ENCODE results near the gene ABCG8. TPM values are rescaled to one million over a fixed set of nuclear protein-coding genes. Genes with fewer than 3 reads are reported as not detected.

Gene ABCG8
- total RNA-seq, 1 donor from 2014 or later: 0.23 TPM

DNA sequence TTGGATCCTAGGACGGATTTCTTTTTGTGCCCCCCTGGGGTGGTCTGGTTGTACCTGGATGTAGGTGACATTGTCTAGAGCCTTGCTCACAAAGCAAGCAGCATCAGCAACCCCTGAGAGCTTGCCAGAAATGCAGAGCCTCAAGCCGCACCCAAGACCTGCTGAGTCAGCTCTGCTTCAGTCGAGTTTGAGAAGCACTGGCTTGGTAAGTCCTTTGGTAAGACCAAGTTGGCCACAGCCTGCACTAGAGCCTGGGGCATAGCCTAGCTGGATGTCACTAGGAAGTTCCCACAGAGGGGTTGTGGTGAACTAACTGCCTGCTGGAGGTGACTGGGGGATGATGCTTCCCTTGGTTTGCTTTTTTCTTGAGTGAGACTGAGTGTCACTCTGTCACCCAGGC, 6.3 kb upstream of the ABCG8 start:
- Mint-ChIP-seq H3K9me3 (no peaks in the 10 kb centered on the region), H3K4me1 (ENCODE audit: low read depth) (peaks cover 4% of the 10 kb centered on the region), H3K4me3 (ENCODE audit: low read depth) (no peak overlapping the region), H3K36me3 (ENCODE audit: low read depth) (no peaks in the 10 kb centered on the region), H3K27ac (no peak overlapping the region), H3K27me3 (ENCODE audit: low read depth) (peaks cover 22% of the 10 kb centered on the region)
- DNase-seq (ENCODE audit: low spot score): no peak
- intact Hi-C loops (cut with micrococcal nuclease): no loop called here

DNA sequence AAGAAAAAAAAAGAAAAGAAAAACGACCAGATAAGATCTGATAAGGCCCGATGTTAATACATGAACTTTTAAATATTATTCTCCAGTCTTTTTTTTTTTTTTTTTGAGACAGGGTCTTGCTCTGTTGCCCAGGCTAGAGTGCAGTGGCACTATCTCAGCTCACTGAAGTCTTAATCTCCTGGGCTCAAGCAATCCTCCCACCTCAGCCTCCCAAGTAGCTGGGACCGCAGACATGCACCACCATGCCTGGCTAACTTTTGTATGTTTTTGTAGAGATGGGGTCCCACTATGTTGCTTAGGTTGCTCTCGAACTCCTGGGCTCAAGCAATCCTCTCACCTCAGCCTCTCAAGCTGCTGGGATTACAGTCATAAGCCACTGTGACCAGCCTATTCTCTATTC, 1.7 kb upstream of the ABCG8 start:
- H3K9me3 Mint-ChIP-seq: no peaks in the 10 kb centered on the region
- DNase-seq (ENCODE audit: low spot score): no peak
- H3K27me3 Mint-ChIP-seq (ENCODE audit: low read depth): no peaks in the 10 kb centered on the region
- H3K4me1 Mint-ChIP-seq (ENCODE audit: low read depth): no peaks in the 10 kb centered on the region
- intact Hi-C loops (cut with micrococcal nuclease): no loop called here
- no peak overlapping the region for H3K27ac Mint-ChIP-seq
- H3K4me3 Mint-ChIP-seq (ENCODE audit: low read depth): no peak overlapping the region
- H3K36me3 Mint-ChIP-seq (ENCODE audit: low read depth): no peaks in the 10 kb centered on the region

DNA sequence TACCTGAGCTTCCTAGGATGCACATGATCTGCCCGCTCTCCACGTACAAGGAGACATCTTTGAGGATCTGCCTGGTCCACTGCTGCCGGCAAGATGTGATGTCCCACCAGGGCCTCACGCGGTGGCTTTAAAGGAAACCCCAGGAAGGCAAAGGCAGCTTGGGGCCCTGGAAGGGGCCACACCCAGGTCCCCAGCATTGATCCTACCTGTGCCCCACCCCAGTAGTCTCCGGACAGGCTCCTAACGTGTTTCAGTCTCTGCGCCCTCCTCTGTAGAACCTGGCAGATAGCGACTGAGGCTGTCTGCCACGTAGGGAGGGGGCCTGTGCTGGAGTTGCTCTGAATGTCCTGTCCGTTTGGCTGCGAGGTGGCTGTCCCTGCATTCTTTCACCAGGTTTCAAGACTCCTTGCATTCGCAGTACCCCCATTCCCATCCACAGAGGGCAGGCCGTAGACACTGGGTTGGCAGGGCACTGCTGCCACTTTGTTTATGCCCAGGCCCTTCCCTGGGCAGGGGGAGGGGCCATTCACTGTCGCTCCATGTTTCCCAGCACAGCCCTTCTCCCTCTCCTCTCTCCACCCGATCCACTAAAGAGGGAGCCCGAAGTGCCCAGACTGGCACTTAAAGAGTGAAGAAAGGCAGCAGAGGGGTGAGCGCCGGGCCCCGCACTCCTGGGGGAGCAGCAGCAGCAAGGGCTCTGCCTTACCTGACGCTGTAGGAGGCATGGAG, 776 bp upstream of the ABCG8 start:
- H3K36me3 Mint-ChIP-seq (ENCODE audit: low read depth): no peaks in the 10 kb centered on the region
- no peak overlapping the region for H3K27ac Mint-ChIP-seq
- no peak overlapping the region for H3K4me3 Mint-ChIP-seq (ENCODE audit: low read depth)
- intact Hi-C loops (cut with micrococcal nuclease): no loop called here
- no peaks in the 10 kb centered on the region for H3K27me3 Mint-ChIP-seq (ENCODE audit: low read depth)
- H3K9me3 Mint-ChIP-seq: no peaks in the 10 kb centered on the region
- no peaks in the 10 kb centered on the region for H3K4me1 Mint-ChIP-seq (ENCODE audit: low read depth)
- no peak for DNase-seq (ENCODE audit: low spot score)

DNA sequence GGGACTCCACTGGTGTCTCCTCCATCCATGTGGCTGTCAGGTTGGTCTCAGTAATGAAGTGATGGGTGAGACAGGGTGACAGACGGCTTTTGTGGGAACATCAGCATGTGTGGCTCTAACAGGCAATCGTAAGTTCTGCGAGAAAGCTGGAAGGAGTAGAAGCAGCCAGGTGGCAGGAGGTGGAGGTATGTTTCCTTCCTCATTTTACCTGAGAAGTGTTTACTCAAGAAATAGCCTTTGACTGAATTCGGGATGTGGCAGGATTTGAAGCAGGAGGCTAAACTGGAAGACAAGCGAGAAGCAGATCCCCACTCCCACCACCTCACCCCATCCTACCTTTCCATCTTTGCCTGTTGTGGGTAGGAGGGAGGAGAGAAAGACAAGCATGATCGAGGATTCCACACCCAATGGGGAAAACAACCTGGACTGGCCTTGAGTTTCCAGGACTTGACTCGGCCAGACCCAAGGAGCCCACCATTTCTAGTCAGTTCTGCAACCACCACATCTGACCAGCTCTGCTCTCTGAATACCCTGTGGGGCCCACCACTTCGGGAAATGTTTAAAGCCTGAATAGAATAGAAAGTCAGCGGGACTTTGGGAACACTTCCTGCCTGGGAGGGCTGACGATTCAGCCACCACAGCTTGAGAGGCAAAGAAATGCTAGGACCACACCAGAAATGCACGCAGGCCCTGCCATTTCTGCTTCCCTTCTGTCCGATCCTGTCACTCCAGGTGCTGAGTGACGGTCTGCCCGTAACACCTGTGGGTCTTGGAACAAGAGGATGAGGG, 1.2 kb downstream of the ABCG8 start:
- Mint-ChIP-seq H3K4me3 (ENCODE audit: low read depth) (no peak overlapping the region), H3K27me3 (ENCODE audit: low read depth) (no peaks in the 10 kb centered on the region), H3K27ac (no peak overlapping the region), H3K4me1 (ENCODE audit: low read depth) (no peaks in the 10 kb centered on the region), H3K9me3 (no peaks in the 10 kb centered on the region), H3K36me3 (ENCODE audit: low read depth) (no peaks in the 10 kb centered on the region)
- no peak for DNase-seq (ENCODE audit: low spot score)
- intact Hi-C loops (cut with micrococcal nuclease): no loop called here

DNA sequence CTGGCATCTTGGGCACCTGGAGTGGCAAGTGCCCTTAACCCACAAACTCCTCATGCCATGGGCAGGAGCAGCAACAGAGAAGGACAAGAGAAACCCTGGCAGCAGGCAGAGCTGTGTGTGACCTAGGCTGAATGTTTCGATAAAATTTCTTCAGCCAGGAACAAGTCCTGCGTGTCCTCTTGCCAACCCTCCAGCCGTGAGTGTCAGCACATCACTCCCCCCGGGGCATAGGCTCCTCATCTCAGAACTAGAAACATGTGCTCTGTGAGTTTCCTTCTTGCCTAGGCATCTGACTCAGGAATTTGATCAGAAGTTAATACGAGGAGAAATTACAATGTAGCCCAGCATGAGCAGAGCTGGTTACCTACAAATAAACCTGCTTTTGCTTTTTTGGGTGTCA, 2.2 kb downstream of the ABCG8 start:
- intact Hi-C loops (cut with micrococcal nuclease): no loop called here
- Mint-ChIP-seq H3K4me3 (ENCODE audit: low read depth) (no peak overlapping the region), H3K27ac (no peak overlapping the region), H3K36me3 (ENCODE audit: low read depth) (no peaks in the 10 kb centered on the region), H3K27me3 (ENCODE audit: low read depth) (no peaks in the 10 kb centered on the region), H3K9me3 (no peaks in the 10 kb centered on the region), H3K4me1 (ENCODE audit: low read depth) (no peaks in the 10 kb centered on the region)
- DNase-seq (ENCODE audit: low spot score): no peak

DNA sequence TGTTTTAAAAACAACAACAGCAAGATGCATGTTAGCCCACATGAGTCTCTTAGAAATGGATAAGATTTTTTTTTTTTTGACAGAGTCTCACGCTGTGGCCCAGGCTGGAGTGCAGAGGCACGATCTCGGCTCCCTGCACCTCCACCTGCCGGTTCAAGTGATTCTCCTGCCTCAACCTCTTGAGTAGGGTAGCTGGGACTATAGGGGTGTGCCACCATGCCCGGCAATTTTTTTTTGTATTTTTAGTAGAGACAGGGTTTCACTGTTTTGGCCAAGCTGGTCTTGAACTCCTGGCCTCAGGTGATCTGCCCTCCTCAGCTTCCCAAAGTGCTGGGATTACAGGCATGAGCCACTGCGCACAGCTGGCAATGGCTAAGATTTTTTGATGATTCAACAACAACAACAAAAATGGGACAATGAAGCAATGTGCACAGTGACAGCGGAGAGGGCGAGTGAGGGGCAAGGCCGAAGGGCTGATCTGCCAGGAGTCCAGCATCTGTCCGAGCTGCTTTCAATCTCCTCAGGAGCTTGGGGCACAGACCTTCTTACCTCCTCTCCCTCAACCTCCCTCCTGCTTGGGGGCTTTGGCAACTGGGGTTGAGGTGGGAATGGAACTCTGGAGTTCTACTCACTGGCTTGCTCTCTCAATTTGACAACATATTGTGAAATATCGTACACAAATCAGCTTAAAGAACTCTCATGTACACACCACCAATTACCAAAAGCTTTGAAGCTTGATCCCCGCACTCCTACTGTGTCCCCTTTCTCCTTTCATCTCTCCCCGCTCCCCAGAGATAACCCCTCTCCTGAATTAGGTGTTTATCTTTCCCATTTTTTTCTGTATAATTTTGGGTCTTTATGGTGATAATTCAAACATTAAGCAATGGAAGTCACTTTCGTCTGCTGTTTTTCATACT, 3.4 kb downstream of the ABCG8 start:
- no peaks in the 10 kb centered on the region for H3K9me3 Mint-ChIP-seq
- no peak for DNase-seq (ENCODE audit: low spot score)
- no peak overlapping the region for H3K4me3 Mint-ChIP-seq (ENCODE audit: low read depth)
- no peaks in the 10 kb centered on the region for H3K4me1 Mint-ChIP-seq (ENCODE audit: low read depth)
- intact Hi-C loops (cut with micrococcal nuclease): no loop called here
- peaks cover 3% of the 10 kb centered on the region for H3K27me3 Mint-ChIP-seq (ENCODE audit: low read depth)
- no peak overlapping the region for H3K27ac Mint-ChIP-seq
- H3K36me3 Mint-ChIP-seq (ENCODE audit: low read depth): no peaks in the 10 kb centered on the region

DNA sequence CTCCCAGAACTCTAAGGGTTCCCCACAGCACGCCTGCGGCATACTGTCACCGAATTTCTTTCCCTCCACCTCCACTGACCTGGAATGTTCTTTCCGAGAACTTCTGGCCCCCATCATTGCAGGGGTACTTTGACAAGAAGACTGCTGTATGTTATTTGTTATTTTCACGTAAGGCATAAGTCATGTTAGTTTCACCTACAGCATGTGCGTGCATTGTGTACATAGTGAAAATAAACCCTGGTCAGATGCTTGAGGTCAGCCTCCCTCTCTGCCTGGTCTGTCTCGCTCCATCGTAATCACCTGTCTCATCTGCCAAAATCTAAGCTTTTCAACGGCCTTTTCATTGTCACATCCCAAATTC, 4.1 kb downstream of the ABCG8 start:
- Mint-ChIP-seq H3K27ac (no peak overlapping the region), H3K4me1 (ENCODE audit: low read depth) (no peaks in the 10 kb centered on the region), H3K4me3 (ENCODE audit: low read depth) (no peak overlapping the region), H3K27me3 (ENCODE audit: low read depth) (peaks cover 3% of the 10 kb centered on the region), H3K36me3 (ENCODE audit: low read depth) (no peaks in the 10 kb centered on the region), H3K9me3 (no peaks in the 10 kb centered on the region)
- intact Hi-C loops (cut with micrococcal nuclease): no loop called here
- DNase-seq (ENCODE audit: low spot score): no peak

DNA sequence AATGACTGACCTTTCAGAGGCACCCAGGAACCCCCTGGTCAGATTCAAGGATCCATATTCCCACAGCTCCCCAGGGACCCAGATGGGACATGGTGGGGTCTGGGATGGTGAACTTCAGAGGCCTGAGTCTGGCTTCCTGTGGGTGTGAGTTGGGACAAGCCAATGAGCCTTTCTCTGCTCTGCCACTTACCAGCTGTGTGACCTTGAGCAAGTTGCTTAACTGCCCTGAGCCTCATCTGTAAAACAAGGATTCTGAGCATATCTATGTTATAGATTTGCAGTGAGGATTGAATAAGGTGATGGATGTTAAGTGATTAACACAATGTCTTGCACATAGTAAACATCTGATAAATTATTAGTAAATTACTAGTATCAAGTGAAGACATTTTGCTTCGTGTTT, 6.4 kb downstream of the ABCG8 start:
- H3K4me3 Mint-ChIP-seq (ENCODE audit: low read depth): no peak overlapping the region
- no peaks in the 10 kb centered on the region for H3K9me3 Mint-ChIP-seq
- peaks cover 3% of the 10 kb centered on the region for H3K27me3 Mint-ChIP-seq (ENCODE audit: low read depth)
- H3K27ac Mint-ChIP-seq: no peak overlapping the region
- no peaks in the 10 kb centered on the region for H3K4me1 Mint-ChIP-seq (ENCODE audit: low read depth)
- intact Hi-C loops (cut with micrococcal nuclease): no loop called here
- H3K36me3 Mint-ChIP-seq (ENCODE audit: low read depth): no peaks in the 10 kb centered on the region
- no peak for DNase-seq (ENCODE audit: low spot score)

DNA sequence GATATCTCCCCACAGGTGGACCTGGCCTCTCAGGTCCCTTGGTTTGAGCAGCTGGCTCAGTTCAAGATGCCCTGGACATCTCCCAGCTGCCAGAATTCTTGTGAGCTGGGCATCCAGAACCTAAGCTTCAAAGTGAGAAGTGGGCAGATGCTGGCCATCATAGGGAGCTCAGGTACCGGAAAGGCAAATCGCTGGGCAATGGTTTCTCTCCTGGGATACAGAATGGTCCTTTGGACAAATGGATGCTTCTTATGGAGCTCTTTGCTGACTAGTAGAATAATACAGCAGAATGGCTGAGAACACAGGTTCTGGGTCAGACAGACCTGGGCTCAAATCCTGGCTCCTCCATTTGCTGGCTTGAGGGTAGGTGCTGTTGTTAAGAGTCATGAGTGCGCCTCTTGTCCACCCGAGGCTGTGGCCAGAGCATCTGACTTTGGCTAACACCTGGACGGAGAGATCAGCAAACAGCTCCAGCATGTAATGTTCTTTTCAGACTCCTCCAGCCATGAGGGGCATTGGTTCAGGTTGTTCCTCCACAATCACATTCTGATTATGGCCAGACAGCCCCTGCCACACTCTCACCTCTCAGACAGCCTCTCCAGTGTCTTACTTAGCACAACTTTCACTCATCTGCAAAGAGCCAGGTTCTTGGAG, 7.5 kb downstream of the ABCG8 start:
- DNase-seq (ENCODE audit: low spot score): no peak
- intact Hi-C loops (cut with micrococcal nuclease): no loop called here
- H3K9me3 Mint-ChIP-seq: no peaks in the 10 kb centered on the region

DNA sequence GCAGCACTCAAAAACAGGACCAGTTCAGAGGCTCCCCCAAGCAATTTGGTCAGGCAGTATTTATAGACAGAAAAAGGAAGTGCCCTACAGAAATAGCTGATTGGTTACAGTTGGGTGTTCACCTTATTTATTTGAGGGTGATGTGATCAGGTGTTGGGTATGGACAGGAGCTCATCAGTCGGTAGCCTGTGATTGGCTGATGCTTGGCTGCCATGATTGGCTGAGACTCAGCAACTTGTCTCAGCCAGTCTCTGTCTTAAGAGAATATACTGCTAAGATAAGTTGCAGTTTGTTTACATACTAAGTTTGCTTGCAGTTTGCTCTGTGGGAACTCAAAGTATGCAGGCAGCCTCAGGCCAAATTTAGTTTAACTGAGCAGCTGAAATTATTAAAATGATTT, 9.4 kb downstream of the ABCG8 start:
- Mint-ChIP-seq H3K36me3 (ENCODE audit: low read depth) (no peaks in the 10 kb centered on the region), H3K27me3 (ENCODE audit: low read depth) (peaks cover 3% of the 10 kb centered on the region), H3K27ac (no peak overlapping the region), H3K9me3 (no peaks in the 10 kb centered on the region), H3K4me1 (ENCODE audit: low read depth) (no peaks in the 10 kb centered on the region), H3K4me3 (ENCODE audit: low read depth) (no peak overlapping the region)
- no peak for DNase-seq (ENCODE audit: low spot score)
- intact Hi-C loops (cut with micrococcal nuclease): no loop called here

More for the DNA sequence above, 7.5 kb downstream of the ABCG8 start:
- Mint-ChIP-seq H3K27me3 (ENCODE audit: low read depth) (peaks cover 3% of the 10 kb centered on the region), H3K4me3 (ENCODE audit: low read depth) (no peak overlapping the region), H3K27ac (no peak overlapping the region), H3K4me1 (ENCODE audit: low read depth) (no peaks in the 10 kb centered on the region), H3K36me3 (ENCODE audit: low read depth) (no peaks in the 10 kb centered on the region)

DNA sequence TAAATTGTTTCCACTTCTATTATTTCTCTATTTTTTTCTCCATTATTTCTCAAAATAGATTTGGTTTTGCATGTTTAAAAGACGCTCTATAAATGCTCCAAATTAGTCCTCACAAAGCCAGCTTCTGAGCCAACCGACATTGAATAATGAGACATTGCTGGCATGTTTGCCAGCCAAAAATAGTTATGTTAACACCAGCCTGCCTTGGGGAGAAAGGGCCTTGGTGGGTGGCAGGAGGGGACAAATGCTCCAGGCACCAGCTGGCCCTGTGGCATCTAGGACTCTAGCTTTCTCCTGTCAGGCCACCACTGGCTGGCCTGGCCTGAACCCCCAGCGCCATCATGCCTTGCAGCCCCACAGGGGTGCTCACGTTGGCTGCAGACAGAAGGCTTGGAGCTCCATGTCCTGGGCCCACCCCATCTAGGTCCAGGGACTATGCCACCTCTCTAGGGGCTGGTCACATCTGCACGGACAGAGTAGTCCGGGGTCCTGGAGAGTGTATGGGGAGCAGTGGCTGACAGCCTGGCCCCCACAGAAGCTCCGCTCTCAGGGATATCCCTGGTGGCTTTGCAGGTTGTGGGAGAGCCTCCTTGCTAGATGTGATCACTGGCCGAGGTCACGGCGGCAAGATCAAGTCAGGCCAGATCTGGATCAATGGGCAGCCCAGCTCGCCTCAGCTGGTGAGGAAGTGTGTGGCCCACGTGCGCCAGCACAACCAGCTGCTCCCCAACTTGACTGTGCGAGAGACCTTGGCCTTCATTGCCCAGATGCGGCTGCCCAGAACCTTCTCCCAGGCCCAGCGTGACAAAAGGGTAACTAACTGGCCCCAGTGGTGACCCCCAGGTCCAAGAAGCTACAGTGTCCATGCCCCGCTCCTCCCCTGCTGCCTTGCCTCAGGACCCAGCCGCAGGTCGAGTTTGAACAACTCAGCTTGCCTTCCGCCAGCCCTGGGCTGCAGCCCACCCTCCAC, 12.5 kb downstream of the ABCG8 start:
- no peaks in the 10 kb centered on the region for H3K36me3 Mint-ChIP-seq (ENCODE audit: low read depth)
- H3K4me1 Mint-ChIP-seq (ENCODE audit: low read depth): no peaks in the 10 kb centered on the region
- no peak overlapping the region for H3K4me3 Mint-ChIP-seq (ENCODE audit: low read depth)
- no peaks in the 10 kb centered on the region for H3K9me3 Mint-ChIP-seq
- DNase-seq (ENCODE audit: low spot score): no peak
- intact Hi-C loops (cut with micrococcal nuclease): no loop called here
- H3K27ac Mint-ChIP-seq: no peak overlapping the region
- H3K27me3 Mint-ChIP-seq (ENCODE audit: low read depth): peaks cover 14% of the 10 kb centered on the region
